ENCODE results near the gene ELOVL6. TPM values are rescaled to one million over a fixed set of nuclear protein-coding genes. Genes with fewer than 3 reads are reported as not detected.

The ELOVL6 gene
- total RNA-seq, 3 donors from 2014 or later (not counting 1 experiment from before 2014, with no cell fraction given) = 25.0 to 35.2 (median 30.9) TPM

DNA sequence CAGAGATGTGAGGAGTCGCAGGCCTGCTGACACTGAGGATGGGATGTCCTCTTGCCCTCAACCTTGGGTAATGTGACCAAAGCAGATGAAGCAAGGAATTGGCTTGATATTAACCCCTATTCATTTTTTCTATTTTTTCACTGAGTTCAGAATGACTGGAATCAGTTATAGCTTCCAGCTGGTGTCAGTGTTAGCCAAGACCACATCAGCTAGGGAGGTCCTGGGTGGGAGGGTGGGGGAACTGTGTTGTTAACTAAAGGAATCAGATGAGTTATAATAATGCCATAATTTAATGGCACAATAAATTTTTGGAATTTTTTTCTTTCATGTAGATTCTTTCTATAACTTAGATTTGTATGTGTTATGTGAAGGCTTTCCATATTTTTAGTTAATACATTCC is 193.9 kb downstream of the ELOVL6 start:
- H3K4me3 Mint-ChIP-seq = no peak overlapping the region
- Histone ChIP-seq H3K9me3 (ENCODE audit: control insufficient read depth, insufficient read depth, low read length) (no peaks in the 10 kb centered on the region), H3K27ac (ENCODE audit: low read length) (no peak overlapping the region), H3K36me3 (ENCODE audit: control insufficient read depth, insufficient read depth, low read length) (no peaks in the 10 kb centered on the region), H3K27me3 (ENCODE audit: control insufficient read depth, insufficient read depth, low read length) (no peaks in the 10 kb centered on the region), H3K4me1 (ENCODE audit: control insufficient read depth, insufficient read depth, low read length) (no peaks in the 10 kb centered on the region), H3K4me3 (ENCODE audit: low read length) (no peak overlapping the region)
- no peak for ATAC-seq
- no peaks in the 10 kb centered on the region for H3K4me1 Mint-ChIP-seq
- intact Hi-C loops (cut with micrococcal nuclease) = no loop called here
- WGBS (ENCODE audit: insufficient coverage) = 100% methylated on average over 1 of the region's 1 CpG
- peaks cover 0 to 3% of the 10 kb centered on the region in 2 donors for H3K27me3 Mint-ChIP-seq (ENCODE audit: low read depth in 2 of 2)
- H3K9me3 Mint-ChIP-seq = no peaks in the 10 kb centered on the region
- no peak overlapping the region for H3K27ac Mint-ChIP-seq
- H3K36me3 Mint-ChIP-seq = no peaks in the 10 kb centered on the region
- TF ChIP-seq, protein P1, sequence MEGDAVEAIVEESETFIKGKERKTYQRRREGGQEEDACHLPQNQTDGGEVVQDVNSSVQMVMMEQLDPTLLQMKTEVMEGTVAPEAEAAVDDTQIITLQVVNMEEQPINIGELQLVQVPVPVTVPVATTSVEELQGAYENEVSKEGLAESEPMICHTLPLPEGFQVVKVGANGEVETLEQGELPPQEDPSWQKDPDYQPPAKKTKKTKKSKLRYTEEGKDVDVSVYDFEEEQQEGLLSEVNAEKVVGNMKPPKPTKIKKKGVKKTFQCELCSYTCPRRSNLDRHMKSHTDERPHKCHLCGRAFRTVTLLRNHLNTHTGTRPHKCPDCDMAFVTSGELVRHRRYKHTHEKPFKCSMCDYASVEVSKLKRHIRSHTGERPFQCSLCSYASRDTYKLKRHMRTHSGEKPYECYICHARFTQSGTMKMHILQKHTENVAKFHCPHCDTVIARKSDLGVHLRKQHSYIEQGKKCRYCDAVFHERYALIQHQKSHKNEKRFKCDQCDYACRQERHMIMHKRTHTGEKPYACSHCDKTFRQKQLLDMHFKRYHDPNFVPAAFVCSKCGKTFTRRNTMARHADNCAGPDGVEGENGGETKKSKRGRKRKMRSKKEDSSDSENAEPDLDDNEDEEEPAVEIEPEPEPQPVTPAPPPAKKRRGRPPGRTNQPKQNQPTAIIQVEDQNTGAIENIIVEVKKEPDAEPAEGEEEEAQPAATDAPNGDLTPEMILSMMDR (IDR thresholded peaks at IDR 0.05) = no peak
- DNase-seq = no peak

DNA sequence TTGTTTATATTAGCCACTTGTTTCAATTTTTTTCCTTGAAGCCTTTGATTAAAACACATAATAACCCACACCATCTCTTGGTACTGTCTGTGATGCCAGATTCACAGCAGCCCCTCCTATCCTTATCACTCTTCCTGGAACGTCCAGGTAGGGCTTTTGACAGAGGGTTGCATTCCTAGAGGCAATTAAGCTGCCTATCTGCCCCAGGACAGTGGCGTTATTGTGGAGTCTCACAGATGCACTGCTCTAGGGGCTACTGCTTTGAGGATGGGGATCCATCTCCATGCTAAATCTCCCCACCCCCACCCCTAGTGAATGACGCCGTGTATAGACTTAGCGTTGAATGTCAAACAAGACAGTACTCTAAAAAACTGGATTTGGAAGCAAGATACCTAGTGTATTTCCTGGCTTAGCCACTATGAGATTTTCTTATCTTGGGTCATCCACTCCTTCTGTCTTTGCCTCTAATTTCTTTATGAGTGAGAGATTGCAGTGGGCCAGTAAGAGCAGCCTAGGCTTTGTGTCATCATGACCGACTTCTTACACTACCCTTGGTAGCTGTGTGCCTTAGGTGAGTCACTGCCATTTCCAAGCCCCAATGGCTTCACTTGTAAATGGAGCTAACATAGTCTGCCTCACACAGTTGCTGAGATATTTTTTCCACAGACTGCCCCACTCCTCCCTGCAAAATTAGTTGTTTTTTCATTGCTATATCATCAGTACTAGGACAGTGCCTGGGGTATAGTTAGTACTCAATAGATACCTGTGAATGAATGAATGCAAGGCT is 194.8 kb downstream of the ELOVL6 start:
- Histone ChIP-seq H3K9me3 (ENCODE audit: control insufficient read depth, insufficient read depth, low read length) (no peaks in the 10 kb centered on the region), H3K4me1 (ENCODE audit: control insufficient read depth, insufficient read depth, low read length) (no peaks in the 10 kb centered on the region), H3K27me3 (ENCODE audit: control insufficient read depth, insufficient read depth, low read length) (no peaks in the 10 kb centered on the region), H3K36me3 (ENCODE audit: control insufficient read depth, insufficient read depth, low read length) (no peaks in the 10 kb centered on the region), H3K27ac (ENCODE audit: low read length) (no peak overlapping the region), H3K4me3 (ENCODE audit: low read length) (no peak overlapping the region)
- WGBS (ENCODE audit: insufficient coverage) = 87% methylated on average over 6 of the region's 6 CpGs
- DNase-seq = no peak
- ATAC-seq = no peak
- H3K9me3 Mint-ChIP-seq = no peaks in the 10 kb centered on the region
- H3K27ac Mint-ChIP-seq = no peak overlapping the region
- intact Hi-C loops (cut with micrococcal nuclease) = no loop called here
- TF ChIP-seq, protein P1 (IDR thresholded peaks at IDR 0.05) = no peak
- H3K36me3 Mint-ChIP-seq = no peaks in the 10 kb centered on the region
- H3K4me3 Mint-ChIP-seq = no peak overlapping the region
- H3K4me1 Mint-ChIP-seq = no peaks in the 10 kb centered on the region
- H3K27me3 Mint-ChIP-seq (ENCODE audit: low read depth in 2 of 2) = peaks cover 0 to 3% of the 10 kb centered on the region in 2 donors

DNA sequence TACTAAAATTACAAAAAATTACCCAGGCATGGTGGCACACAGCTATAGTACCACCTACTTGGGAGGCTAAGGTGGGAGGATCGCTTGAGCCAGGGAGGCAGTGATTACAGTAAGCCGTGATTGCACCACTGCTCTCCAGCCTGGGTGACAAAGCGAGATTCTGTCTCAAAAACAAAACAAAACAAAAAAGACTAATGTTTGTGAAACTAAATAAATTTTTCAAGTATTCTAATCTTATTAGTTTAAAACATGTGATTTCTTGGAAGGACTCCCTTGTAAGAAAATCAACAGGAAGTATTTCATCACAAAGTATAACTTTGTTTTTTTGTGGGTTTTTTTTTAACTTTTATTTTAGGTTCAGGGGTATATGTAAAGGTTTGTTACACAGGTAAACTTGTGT is 196.1 kb downstream of the ELOVL6 start:
- no peak overlapping the region for H3K27ac ChIP-seq (ENCODE audit: low read length)
- ATAC-seq (no peak), DNase-seq (no peak)
- H3K36me3 ChIP-seq (ENCODE audit: control insufficient read depth, insufficient read depth, low read length) = no peaks in the 10 kb centered on the region
- Mint-ChIP-seq H3K4me3 (no peak overlapping the region), H3K36me3 (no peaks in the 10 kb centered on the region), H3K27me3 (ENCODE audit: low read depth in 2 of 2) (peaks cover 0 to 3% of the 10 kb centered on the region in 2 donors), H3K4me1 (no peaks in the 10 kb centered on the region), H3K9me3 (no peaks in the 10 kb centered on the region), H3K27ac (no peak overlapping the region)
- H3K4me1 ChIP-seq (ENCODE audit: control insufficient read depth, insufficient read depth, low read length) = no peaks in the 10 kb centered on the region
- 100% methylated on average over 1 of the region's 3 CpGs for WGBS (ENCODE audit: insufficient coverage)
- intact Hi-C loops (cut with micrococcal nuclease) = no loop called here
- TF ChIP-seq, protein P1 (IDR thresholded peaks at IDR 0.05) = no peak
- no peaks in the 10 kb centered on the region for H3K27me3 ChIP-seq (ENCODE audit: control insufficient read depth, insufficient read depth, low read length)
- no peaks in the 10 kb centered on the region for H3K9me3 ChIP-seq (ENCODE audit: control insufficient read depth, insufficient read depth, low read length)
- H3K4me3 ChIP-seq (ENCODE audit: low read length) = no peak overlapping the region

DNA sequence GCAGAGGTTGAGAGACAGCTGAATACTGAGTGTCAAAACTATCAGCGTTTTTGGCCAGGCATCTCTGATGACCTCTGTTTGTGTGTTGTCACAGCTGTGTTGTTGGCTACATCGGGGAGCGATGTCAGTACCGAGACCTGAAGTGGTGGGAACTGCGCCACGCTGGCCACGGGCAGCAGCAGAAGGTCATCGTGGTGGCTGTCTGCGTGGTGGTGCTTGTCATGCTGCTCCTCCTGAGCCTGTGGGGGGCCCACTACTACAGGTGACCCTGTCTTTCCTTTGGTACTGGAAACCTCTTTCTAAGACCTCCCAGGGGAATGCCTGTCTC is 198.9 kb downstream of the ELOVL6 start:
- H3K4me1 Mint-ChIP-seq = no peaks in the 10 kb centered on the region
- no peaks in the 10 kb centered on the region for H3K36me3 ChIP-seq (ENCODE audit: control insufficient read depth, insufficient read depth, low read length)
- no peaks in the 10 kb centered on the region for H3K4me1 ChIP-seq (ENCODE audit: control insufficient read depth, insufficient read depth, low read length)
- TF ChIP-seq, protein P1 (IDR thresholded peaks at IDR 0.05) = no peak
- peaks cover 3 to 18% of the 10 kb centered on the region in 2 donors for H3K27me3 Mint-ChIP-seq (ENCODE audit: low read depth in 2 of 2)
- WGBS (ENCODE audit: insufficient coverage) = 93% methylated on average over 9 of the region's 9 CpGs
- H3K36me3 Mint-ChIP-seq = no peaks in the 10 kb centered on the region
- H3K27ac ChIP-seq (ENCODE audit: low read length) = no peak overlapping the region
- H3K4me3 Mint-ChIP-seq = no peak overlapping the region
- H3K9me3 Mint-ChIP-seq = no peaks in the 10 kb centered on the region
- ATAC-seq (no peak), DNase-seq (no peak)
- no peaks in the 10 kb centered on the region for H3K27me3 ChIP-seq (ENCODE audit: control insufficient read depth, insufficient read depth, low read length)
- intact Hi-C loops (cut with micrococcal nuclease) = no loop called here
- H3K27ac Mint-ChIP-seq = no peak overlapping the region
- H3K9me3 ChIP-seq (ENCODE audit: control insufficient read depth, insufficient read depth, low read length) = no peaks in the 10 kb centered on the region
- H3K4me3 ChIP-seq (ENCODE audit: low read length) = no peak overlapping the region
